SU-DHL-6 (cell line): ENCODE data around the gene TXNRD2.

ENCODE experiments used
- H2AFZ ChIP-seq: fragments of 200-600 bp; sonication (generic); 2 replicates; pipeline ENCODE4 v1.6.1; 2014; ENCODE audit warnings: low read depth, mild to moderate bottlenecking, moderate library complexity, mixed read lengths, antibody characterized with exemption, low read length; ENCODE audit not compliant: severe bottlenecking
- H3F3A ChIP-seq: fragments of 200-600 bp; shearing (Covaris generic); 2 replicates; pipeline ENCODE4 v1.6.0; 2016; ENCODE audit warnings: antibody characterized with exemption, mild to moderate bottlenecking; ENCODE audit not compliant: insufficient read depth
- H3K27ac ChIP-seq: fragments of 200-600 bp; sonication (generic); 2 replicates; pipeline ENCODE4 v1.5.1; 2016; ENCODE audit warnings: low read depth, mild to moderate bottlenecking, low read length, moderate library complexity, mixed read lengths
- H3K27me3 ChIP-seq: fragments of 200-600 bp; sonication (generic), shearing (Covaris generic); 2 replicates; pipeline ENCODE4 v1.6.0; 2014; ENCODE audit warnings: mild to moderate bottlenecking, low read length
- H3K36me3 ChIP-seq: fragments of 200-600 bp; sonication (generic); 2 replicates; pipeline ENCODE4 v1.6.1; 2014; ENCODE audit warnings: mild to moderate bottlenecking, low read length, mixed read lengths
- H3K4me2 ChIP-seq: fragments of 300-600, 200-600 bp; shearing (Covaris generic), sonication (generic); 2 replicates; pipeline ENCODE4 v1.6.0; 2014; ENCODE audit warnings: low read length, low read depth, mild to moderate bottlenecking; ENCODE audit not compliant: poor library complexity, severe bottlenecking
- H3K4me3 ChIP-seq: fragments of 200-600 bp; sonication (generic); 2 replicates; pipeline ENCODE4 v1.5.1; 2014; ENCODE audit warnings: antibody characterized with exemption, low read length, mild to moderate bottlenecking, mixed read lengths; ENCODE audit not compliant: insufficient read depth, poor library complexity, severe bottlenecking
- H3K79me2 ChIP-seq: fragments of 200-600 bp; sonication (generic); 2 replicates; pipeline ENCODE4 v1.6.1; 2014; ENCODE audit warnings: mild to moderate bottlenecking, low read length, moderate library complexity; ENCODE audit not compliant: insufficient read depth
- H3K9ac ChIP-seq: fragments of 200-600 bp; sonication (generic); 2 replicates; pipeline ENCODE4 v1.7.0; 2014; ENCODE audit warnings: mild to moderate bottlenecking, low read length
- H3K9me2 ChIP-seq: fragments of 200-600 bp; sonication (generic); replicated peaks from 2 replicates; pipeline ENCODE4 v1.6.1; 2014; ENCODE audit warnings: low read length; ENCODE audit not compliant: insufficient read depth
- H3K9me3 ChIP-seq: fragments of 200-600 bp; sonication (generic); 2 replicates; pipeline ENCODE4 v1.6.1; 2014; ENCODE audit warnings: low read length, mixed read lengths; ENCODE audit not compliant: insufficient read depth
- H4K20me1 ChIP-seq: fragments of 200-600 bp; sonication (generic); 2 replicates; pipeline ENCODE4 v1.6.1; 2014; ENCODE audit warnings: low read depth, mild to moderate bottlenecking, antibody characterized with exemption, low read length, moderate library complexity, mixed read lengths
- EZH2phosphoT487 ChIP-seq: fragments of 200-600 bp; sonication (generic), shearing (Covaris generic); conservative IDR thresholded peaks from 2 replicates; pipeline ENCODE4 v1.6.1; 2018; ENCODE audit warnings: mild to moderate bottlenecking, antibody characterized with exemption, low read length, moderate library complexity, mixed read lengths
- TF ChIP-seq, protein P1 (sequence below): fragments of 200-600 bp; sonication (generic); IDR thresholded peaks from one replicate; pipeline ENCODE4 v1.5.1; 2017; ENCODE audit warnings: antibody characterized with exemption, mild to moderate bottlenecking, low read length, moderate library complexity; ENCODE audit not compliant: insufficient read depth, poor library complexity, severe bottlenecking

TXNRD2 gene

DNA sequence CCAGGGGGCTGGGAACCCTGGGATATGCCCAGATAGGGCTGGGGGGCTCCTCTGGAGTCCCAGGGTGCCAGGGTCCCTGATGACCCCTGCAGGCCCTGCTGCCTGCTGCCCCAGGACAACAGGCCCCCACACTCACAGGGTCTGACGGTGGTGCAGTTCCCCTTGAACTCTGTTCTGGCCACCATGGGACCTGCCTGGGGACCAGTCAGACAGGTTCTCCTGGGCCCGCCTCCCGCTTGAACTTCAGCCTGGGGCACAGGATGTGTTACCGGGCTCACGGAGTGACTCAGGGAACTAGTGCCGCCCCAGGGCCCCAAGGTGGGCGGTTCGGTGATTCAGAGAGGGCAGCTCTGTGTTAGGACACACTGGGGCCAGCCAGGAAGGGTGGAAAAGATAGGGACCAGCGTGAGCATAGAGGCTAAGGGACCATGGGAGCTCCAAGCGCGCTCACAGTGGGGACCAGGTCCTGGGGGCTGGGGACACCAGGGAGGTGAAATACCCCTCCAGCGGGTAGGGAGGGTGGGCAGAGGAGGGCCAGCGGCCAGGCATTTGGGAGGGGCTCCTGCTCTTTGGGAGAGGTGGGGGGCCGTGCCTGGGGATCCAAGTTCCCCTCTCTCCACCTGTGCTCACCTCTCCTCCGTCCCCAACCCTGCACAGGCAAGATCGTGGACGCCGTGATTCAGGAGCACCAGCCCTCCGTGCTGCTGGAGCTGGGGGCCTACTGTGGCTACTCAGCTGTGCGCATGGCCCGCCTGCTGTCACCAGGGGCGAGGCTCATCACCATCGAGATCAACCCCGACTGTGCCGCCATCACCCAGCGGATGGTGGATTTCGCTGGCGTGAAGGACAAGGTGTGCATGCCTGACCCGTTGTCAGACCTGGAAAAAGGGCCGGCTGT is 21.5 kb upstream of the TXNRD2 start:
- no peaks in the 10 kb centered on the region for H3K9me2 ChIP-seq
- H3K4me2 ChIP-seq = no peak overlapping the region
- no peaks in the 10 kb centered on the region for H3K27me3 ChIP-seq
- no peak overlapping the region for H3K4me3 ChIP-seq
- H3K27ac ChIP-seq = no peak overlapping the region
- TF ChIP-seq, protein P1, sequence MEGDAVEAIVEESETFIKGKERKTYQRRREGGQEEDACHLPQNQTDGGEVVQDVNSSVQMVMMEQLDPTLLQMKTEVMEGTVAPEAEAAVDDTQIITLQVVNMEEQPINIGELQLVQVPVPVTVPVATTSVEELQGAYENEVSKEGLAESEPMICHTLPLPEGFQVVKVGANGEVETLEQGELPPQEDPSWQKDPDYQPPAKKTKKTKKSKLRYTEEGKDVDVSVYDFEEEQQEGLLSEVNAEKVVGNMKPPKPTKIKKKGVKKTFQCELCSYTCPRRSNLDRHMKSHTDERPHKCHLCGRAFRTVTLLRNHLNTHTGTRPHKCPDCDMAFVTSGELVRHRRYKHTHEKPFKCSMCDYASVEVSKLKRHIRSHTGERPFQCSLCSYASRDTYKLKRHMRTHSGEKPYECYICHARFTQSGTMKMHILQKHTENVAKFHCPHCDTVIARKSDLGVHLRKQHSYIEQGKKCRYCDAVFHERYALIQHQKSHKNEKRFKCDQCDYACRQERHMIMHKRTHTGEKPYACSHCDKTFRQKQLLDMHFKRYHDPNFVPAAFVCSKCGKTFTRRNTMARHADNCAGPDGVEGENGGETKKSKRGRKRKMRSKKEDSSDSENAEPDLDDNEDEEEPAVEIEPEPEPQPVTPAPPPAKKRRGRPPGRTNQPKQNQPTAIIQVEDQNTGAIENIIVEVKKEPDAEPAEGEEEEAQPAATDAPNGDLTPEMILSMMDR = no peak
- no peak for TF ChIP-seq EZH2phosphoT487
- no peaks in the 10 kb centered on the region for H3K36me3 ChIP-seq
- H4K20me1 ChIP-seq = no peaks in the 10 kb centered on the region
- no peaks in the 10 kb centered on the region for H3F3A ChIP-seq
- H3K9ac ChIP-seq = no peak overlapping the region
- H3K9me3 ChIP-seq = no peaks in the 10 kb centered on the region
- H3K79me2 ChIP-seq = no peaks in the 10 kb centered on the region
- H2AFZ ChIP-seq = no peak overlapping the region

DNA sequence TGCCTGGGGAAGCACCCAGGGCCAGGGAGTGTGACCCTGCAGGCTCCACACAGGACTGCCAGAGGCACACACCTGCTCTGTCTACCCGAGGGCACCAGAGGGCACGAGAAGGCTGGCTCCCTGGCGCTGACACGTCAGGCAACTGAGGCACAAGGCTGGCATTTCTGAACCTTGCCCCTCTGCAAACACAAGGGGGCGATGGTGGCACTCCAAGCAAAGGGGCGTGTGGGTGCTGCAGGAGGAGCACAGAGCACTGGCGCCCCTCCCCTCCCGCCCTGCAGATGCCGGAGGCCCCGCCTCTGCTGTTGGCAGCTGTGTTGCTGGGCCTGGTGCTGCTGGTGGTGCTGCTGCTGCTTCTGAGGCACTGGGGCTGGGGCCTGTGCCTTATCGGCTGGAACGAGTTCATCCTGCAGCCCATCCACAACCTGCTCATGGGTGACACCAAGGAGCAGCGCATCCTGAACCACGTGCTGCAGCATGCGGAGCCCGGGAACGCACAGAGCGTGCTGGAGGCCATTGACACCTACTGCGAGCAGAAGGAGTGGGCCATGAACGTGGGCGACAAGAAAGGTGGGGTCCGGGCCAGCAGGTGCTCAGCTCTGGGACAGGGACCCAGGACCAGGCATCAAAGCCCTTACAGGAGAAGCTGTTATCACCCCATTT is 20.8 kb upstream of the TXNRD2 start:
- H3F3A ChIP-seq = no peaks in the 10 kb centered on the region
- no peak overlapping the region for H2AFZ ChIP-seq
- H3K9me3 ChIP-seq = no peaks in the 10 kb centered on the region
- H3K79me2 ChIP-seq = no peaks in the 10 kb centered on the region
- H3K4me2 ChIP-seq = no peak overlapping the region
- TF ChIP-seq EZH2phosphoT487 = no peak
- TF ChIP-seq, protein P1 = peak; percentile 21
- H3K27me3 ChIP-seq = no peaks in the 10 kb centered on the region
- no peak overlapping the region for H3K4me3 ChIP-seq
- no peaks in the 10 kb centered on the region for H3K9me2 ChIP-seq
- H3K36me3 ChIP-seq = no peaks in the 10 kb centered on the region
- no peak overlapping the region for H3K27ac ChIP-seq
- no peaks in the 10 kb centered on the region for H4K20me1 ChIP-seq
- no peak overlapping the region for H3K9ac ChIP-seq

DNA sequence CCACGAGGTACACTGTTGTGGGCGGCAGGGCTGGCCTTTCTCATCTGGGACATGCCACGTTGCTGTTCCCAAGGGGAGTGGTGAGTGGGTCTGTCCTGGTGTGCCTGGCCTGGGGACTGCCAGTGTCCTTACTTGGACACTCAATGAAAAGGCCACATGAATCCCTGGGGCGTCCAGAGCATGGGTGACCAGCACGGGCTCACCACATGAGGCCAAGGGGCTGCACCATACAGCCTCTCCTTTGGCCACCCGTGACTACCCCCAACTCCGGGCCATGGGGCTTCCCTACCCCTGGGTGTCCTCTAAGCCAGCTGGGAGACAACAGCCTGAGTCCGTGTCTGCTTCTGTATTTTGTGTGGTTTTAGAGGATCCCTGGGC is 20.2 kb upstream of the TXNRD2 start:
- Histone ChIP-seq H3K9me3 (no peaks in the 10 kb centered on the region), H3K4me3 (no peak overlapping the region), H2AFZ (no peak overlapping the region), H3K36me3 (no peaks in the 10 kb centered on the region), H3K27ac (no peak overlapping the region), H3K9ac (no peak overlapping the region), H4K20me1 (no peaks in the 10 kb centered on the region), H3F3A (no peaks in the 10 kb centered on the region), H3K4me2 (no peak overlapping the region), H3K79me2 (no peaks in the 10 kb centered on the region), H3K27me3 (no peaks in the 10 kb centered on the region), H3K9me2 (no peaks in the 10 kb centered on the region)
- TF ChIP-seq EZH2phosphoT487 = no peak
- TF ChIP-seq, protein P1 = no peak
